Uterus (tissue), 2 donors: ENCODE results near the gene HOXA3.

Experiments used
- CTCF ChIP-seq, 4 experiments: fragments of 200-600 bp in 2 of 4; fragments of 450-650 bp in 2 of 4; sonication (generic) in 2 of 4; IDR thresholded peaks; one replicate each; pipeline ENCODE4 v1.5.1; 2016 to 2019; ENCODE audit warnings: antibody characterized with exemption in 4 of 4, mild to moderate bottlenecking in 2 of 4, moderate library complexity in 1 of 4
- POLR2A ChIP-seq, 2 donors: fragments of 450-650 bp; IDR thresholded peaks; one replicate each; pipeline ENCODE4 v1.6.1; 2016; ENCODE audit warnings: antibody characterized with exemption in 2 of 2, mild to moderate bottlenecking in 1 of 2, moderate library complexity in 1 of 2

- TF ChIP-seq POLR2A (IDR thresholded peaks at IDR 0.05) (no peak), CTCF (IDR thresholded peaks at IDR 0.05) (no peak)
Observed at GRCh38 chr7:27185854-27186667, 33.7 kb upstream of the HOXA3 start.
